Cortex of kidney (tissue), 1 donor: ENCODE measurements around the gene LYPD5.
"Not testable (repeated sequence)": the region's sequence is repeated elsewhere in the genome, so short reads cannot be mapped to it uniquely, and the experiment has no call there.

Experiments
- DNase-seq: peaks from one replicate; lab custom pipeline; 2025; lab: John Stamatoyannopoulos, UW

The LYPD5 gene

GRCh38 chr19:43806401-43806800, 4.2 kb upstream of the LYPD5 start:
- not testable (repeated sequence) for DNase-seq

- no peak for DNase-seq
Measured at GRCh38 chr19:43804432-43804831, 2.2 kb upstream of the LYPD5 start.

- no peak for DNase-seq
Measured at GRCh38 chr19:43799502-43800142, 2.6 kb downstream of the LYPD5 start.

GRCh38 chr19:43798546-43799409, 3.5 kb downstream of the LYPD5 start:
- no peak for DNase-seq

GRCh38 chr19:43798026-43798545, 4.2 kb downstream of the LYPD5 start:
- DNase-seq = no peak

GRCh38 chr19:43797556-43797955, 4.7 kb downstream of the LYPD5 start:
- no peak for DNase-seq

GRCh38 chr19:43797118-43797517, 5.1 kb downstream of the LYPD5 start:
- DNase-seq = no peak

GRCh38 chr19:43790587-43790986, 11.7 kb downstream of the LYPD5 start:
- no peak for DNase-seq

- no peak for DNase-seq
Measured at GRCh38 chr19:43789029-43789428, 13.2 kb downstream of the LYPD5 start.

GRCh38 chr19:43786665-43787064, 15.6 kb downstream of the LYPD5 start:
- no peak for DNase-seq

- no peak for DNase-seq
Measured at GRCh38 chr19:43784981-43785808, 17.1 kb downstream of the LYPD5 start.

GRCh38 chr19:43784241-43784980, 17.8 kb downstream of the LYPD5 start:
- DNase-seq = no peak

- DNase-seq = no peak
Measured at GRCh38 chr19:43783636-43784035, 18.6 kb downstream of the LYPD5 start.

GRCh38 chr19:43782689-43783231, 19.5 kb downstream of the LYPD5 start:
- DNase-seq = no peak

- no peak for DNase-seq
Measured at GRCh38 chr19:43782311-43782660, 20.0 kb downstream of the LYPD5 start.

GRCh38 chr19:43781630-43782310, 20.5 kb downstream of the LYPD5 start:
- DNase-seq = no peak

- DNase-seq = no peak
Measured at GRCh38 chr19:43780706-43781525, 21.3 kb downstream of the LYPD5 start, which contains the start of gene KCNN4. Gene KCNN4 (minus strand): TSS chr19:43780973. CDS start chr19:43780861, 112 bp downstream.

- no peak for DNase-seq
Measured at GRCh38 chr19:43779820-43780219, 22.4 kb downstream of the LYPD5 start.

- no peak for DNase-seq
Measured at GRCh38 chr19:43779147-43779819, 23.0 kb downstream of the LYPD5 start.
